SK-N-SH treated with all-trans-retinoic acid at 6 μM for 48 hours (cell line): ENCODE measurements around the gene REPS2.

Experiments used
- ATAC-seq: fragments of 200-7000 bp; cut with Tn5 transposase; 3 replicates; pipeline ENCODE4 v1.9.1; 2020; ENCODE audit warnings: mild to moderate bottlenecking, moderate library complexity
- ARNTL ChIP-seq: fragments of 450-650 bp; formaldehyde crosslinking; IDR thresholded peaks from 2 replicates; pipeline ENCODE4 v1.5.0; 2020; ENCODE audit warnings: low read depth, mild to moderate bottlenecking, moderate library complexity, borderline replicate concordance
- BACH2 ChIP-seq: fragments of 250-450 bp; sonication (Bioruptor Pico); IDR thresholded peaks from 2 replicates; pipeline ENCODE4 v1.9.0; 2021; ENCODE audit warnings: mild to moderate bottlenecking, borderline replicate concordance
- CSDC2 ChIP-seq: fragments of 250-450 bp; sonication (Bioruptor Pico); IDR thresholded peaks from 2 replicates; pipeline ENCODE4 v1.5.0; 2020; ENCODE audit warnings: mild to moderate bottlenecking, moderate library complexity
- GLIS3 ChIP-seq: fragments of 250-450 bp; sonication (Bioruptor Pico); IDR thresholded peaks from 2 replicates; pipeline ENCODE4 v1.5.0; 2020; ENCODE audit warnings: mild to moderate bottlenecking, moderate library complexity
- ISL1 ChIP-seq: fragments of 250-450 bp; sonication (Bioruptor Pico); IDR thresholded peaks from 2 replicates; pipeline ENCODE4 v2.1.2; 2022; ENCODE audit warnings: mild to moderate bottlenecking, moderate library complexity
- OSR1 ChIP-seq: fragments of 250-450 bp; sonication (Bioruptor Pico); IDR thresholded peaks from 2 replicates; pipeline ENCODE4 v1.8.0; 2022; ENCODE audit warnings: moderate library complexity, mild to moderate bottlenecking, inconsistent platforms
- PPARA ChIP-seq: fragments of 250-450 bp; sonication (Bioruptor Pico); IDR thresholded peaks from 2 replicates; pipeline ENCODE4 v1.5.0; 2020; ENCODE audit warnings: mild to moderate bottlenecking, borderline replicate concordance
- RARB ChIP-seq: fragments of 250-450 bp; sonication (Bioruptor Pico); IDR thresholded peaks from 2 replicates; pipeline ENCODE4 v1.8.0; 2021; ENCODE audit warnings: mild to moderate bottlenecking, moderate library complexity
- SNAI2 ChIP-seq: fragments of 250-450 bp; sonication (Bioruptor Pico); IDR thresholded peaks from 2 replicates; pipeline ENCODE4 v1.5.0; 2020; ENCODE audit warnings: mild to moderate bottlenecking, moderate library complexity
- TCF4 ChIP-seq: fragments of 250-450 bp; sonication (Bioruptor Pico); IDR thresholded peaks from 2 replicates; pipeline ENCODE4 v1.8.0; 2021; ENCODE audit warnings: mild to moderate bottlenecking, moderate library complexity, borderline replicate concordance
- TOX ChIP-seq: fragments of 250-450 bp; sonication (Bioruptor Pico); IDR thresholded peaks from 2 replicates; pipeline ENCODE4 v1.8.0; 2021; ENCODE audit warnings: mild to moderate bottlenecking, moderate library complexity, borderline replicate concordance
- ZC3H10 ChIP-seq: fragments of 250-450 bp; sonication (Bioruptor Pico); IDR thresholded peaks from 2 replicates; pipeline ENCODE4 v1.5.1; 2021; ENCODE audit warnings: mild to moderate bottlenecking, moderate library complexity
- ZFP3 ChIP-seq: fragments of 250-450 bp; sonication (Bioruptor Pico); IDR thresholded peaks from 2 replicates; pipeline ENCODE4 v1.5.0; 2020; ENCODE audit warnings: mild to moderate bottlenecking, moderate library complexity
- ZFP30 ChIP-seq: fragments of 450-650 bp; formaldehyde crosslinking; IDR thresholded peaks from 2 replicates; pipeline ENCODE4 v1.5.0; 2022; ENCODE audit warnings: mild to moderate bottlenecking, moderate library complexity
- ZNF565 ChIP-seq: fragments of 450-650 bp; formaldehyde crosslinking; conservative IDR thresholded peaks from 2 replicates; pipeline ENCODE4 v1.5.0; 2020; ENCODE audit warnings: low read depth, mild to moderate bottlenecking, moderate library complexity
- ZNF70 ChIP-seq: fragments of 450-650 bp; formaldehyde crosslinking; IDR thresholded peaks from 2 replicates; pipeline ENCODE4 v1.5.0; 2020; ENCODE audit warnings: mild to moderate bottlenecking, moderate library complexity
- ZNF8 ChIP-seq: fragments of 450-650 bp; formaldehyde crosslinking; IDR thresholded peaks from 2 replicates; pipeline ENCODE4 v1.5.0; 2020; ENCODE audit warnings: mild to moderate bottlenecking, moderate library complexity
- TF ChIP-seq, protein P1 (sequence below): fragments of 250-450 bp; sonication (Bioruptor Pico); IDR thresholded peaks from 2 replicates; pipeline ENCODE4 v1.8.0; 2020; ENCODE audit warnings: mild to moderate bottlenecking, moderate library complexity, borderline replicate concordance
- TF ChIP-seq, protein P2 (sequence below): fragments of 250-450 bp; sonication (Bioruptor Pico); IDR thresholded peaks from 2 replicates; pipeline ENCODE4 v1.5.0; 2020; ENCODE audit warnings: mild to moderate bottlenecking, moderate library complexity
- TF ChIP-seq, protein P3 (sequence below): fragments of 250-450 bp; sonication (Bioruptor Pico); IDR thresholded peaks from 2 replicates; pipeline ENCODE4 v1.8.0; 2021; ENCODE audit warnings: low read depth, mild to moderate bottlenecking, moderate library complexity, borderline replicate concordance
- TF ChIP-seq, protein P4 (sequence below): fragments of 250-450 bp; sonication (Bioruptor Pico); IDR thresholded peaks from 2 replicates; pipeline ENCODE4 v1.5.1; 2021; ENCODE audit warnings: mild to moderate bottlenecking, moderate library complexity
- TF ChIP-seq, protein P5 (sequence below): fragments of 250-450 bp; sonication (Bioruptor Pico); IDR thresholded peaks from 2 replicates; pipeline ENCODE4 v1.5.1; 2020; ENCODE audit warnings: low read depth, mild to moderate bottlenecking, moderate library complexity

Gene REPS2

DNA sequence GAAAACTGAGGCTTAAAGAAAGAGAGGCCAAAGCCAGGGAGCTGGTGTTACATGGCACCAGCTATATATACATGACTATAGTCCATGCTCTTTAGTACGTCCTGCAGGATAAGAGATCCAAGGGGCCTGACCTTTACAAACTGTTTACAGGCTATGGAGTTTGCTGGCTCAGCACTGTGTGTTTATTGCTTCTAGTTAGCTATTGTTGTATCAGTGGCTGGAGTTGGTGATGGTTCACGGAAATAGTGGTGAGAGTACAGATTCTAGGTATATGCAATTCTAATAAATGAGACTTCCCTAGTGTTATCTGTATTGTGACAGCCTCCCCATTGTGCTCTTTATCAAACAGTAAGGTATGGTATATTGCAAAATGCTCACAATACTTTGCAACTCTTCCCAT, 46.5 kb downstream of the REPS2 start:
- ATAC-seq = no peak
- no peak for TF ChIP-seq SNAI2 (CRISPR knock-in tag)
- TF ChIP-seq ZFP3 (CRISPR knock-in tag) = no peak
- no peak for TF ChIP-seq BACH2
- TF ChIP-seq TCF4 = no peak
- no peak for TF ChIP-seq TOX (CRISPR knock-in tag)
- no peak for TF ChIP-seq RARB (CRISPR knock-in tag)
- TF ChIP-seq, all 23 proteins: peak for 0

DNA sequence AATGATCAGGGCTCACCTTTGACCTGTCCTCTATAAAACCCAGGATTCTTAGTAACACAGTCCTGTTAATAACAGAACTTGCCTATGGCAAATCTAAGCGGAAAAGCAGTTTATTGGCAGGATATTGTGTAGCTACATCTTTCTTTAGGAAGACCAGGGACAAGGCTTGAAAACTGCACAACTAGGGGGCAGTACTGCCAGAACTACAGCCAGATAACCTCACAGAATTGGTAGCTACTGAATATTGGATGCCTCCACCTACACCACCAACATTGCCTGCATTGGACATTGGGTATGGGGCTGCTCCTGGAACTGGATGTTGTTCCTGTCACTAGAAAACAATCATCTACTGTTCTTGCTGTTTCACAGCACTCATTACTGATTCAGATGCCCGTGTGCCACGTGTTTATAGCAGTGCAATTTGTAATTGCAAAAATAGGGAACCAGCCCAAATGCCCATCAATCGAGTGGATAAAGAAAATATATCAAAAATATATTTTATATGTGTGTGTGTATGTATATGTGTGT, 47.4 kb downstream of the REPS2 start:
- TF ChIP-seq ZNF70 (CRISPR knock-in tag) (no peak), ZNF565 (CRISPR knock-in tag) (no peak), BACH2 (no peak), PPARA (CRISPR knock-in tag) (no peak), RARB (CRISPR knock-in tag) (no peak), GLIS3 (CRISPR knock-in tag) (no peak), ZC3H10 (CRISPR knock-in tag) (no peak), ZFP30 (CRISPR knock-in tag) (no peak), ZNF8 (CRISPR knock-in tag) (no peak), TOX (CRISPR knock-in tag) (no peak), ISL1 (CRISPR knock-in tag) (no peak), CSDC2 (CRISPR knock-in tag) (no peak), ZFP3 (CRISPR knock-in tag) (no peak), SNAI2 (CRISPR knock-in tag) (no peak), ARNTL (no peak), TCF4 (no peak)
- TF ChIP-seq, protein P1, sequence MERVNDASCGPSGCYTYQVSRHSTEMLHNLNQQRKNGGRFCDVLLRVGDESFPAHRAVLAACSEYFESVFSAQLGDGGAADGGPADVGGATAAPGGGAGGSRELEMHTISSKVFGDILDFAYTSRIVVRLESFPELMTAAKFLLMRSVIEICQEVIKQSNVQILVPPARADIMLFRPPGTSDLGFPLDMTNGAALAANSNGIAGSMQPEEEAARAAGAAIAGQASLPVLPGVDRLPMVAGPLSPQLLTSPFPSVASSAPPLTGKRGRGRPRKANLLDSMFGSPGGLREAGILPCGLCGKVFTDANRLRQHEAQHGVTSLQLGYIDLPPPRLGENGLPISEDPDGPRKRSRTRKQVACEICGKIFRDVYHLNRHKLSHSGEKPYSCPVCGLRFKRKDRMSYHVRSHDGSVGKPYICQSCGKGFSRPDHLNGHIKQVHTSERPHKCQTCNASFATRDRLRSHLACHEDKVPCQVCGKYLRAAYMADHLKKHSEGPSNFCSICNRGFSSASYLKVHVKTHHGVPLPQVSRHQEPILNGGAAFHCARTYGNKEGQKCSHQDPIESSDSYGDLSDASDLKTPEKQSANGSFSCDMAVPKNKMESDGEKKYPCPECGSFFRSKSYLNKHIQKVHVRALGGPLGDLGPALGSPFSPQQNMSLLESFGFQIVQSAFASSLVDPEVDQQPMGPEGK (CRISPR knock-in tag) = no peak
- TF ChIP-seq, protein P2, sequence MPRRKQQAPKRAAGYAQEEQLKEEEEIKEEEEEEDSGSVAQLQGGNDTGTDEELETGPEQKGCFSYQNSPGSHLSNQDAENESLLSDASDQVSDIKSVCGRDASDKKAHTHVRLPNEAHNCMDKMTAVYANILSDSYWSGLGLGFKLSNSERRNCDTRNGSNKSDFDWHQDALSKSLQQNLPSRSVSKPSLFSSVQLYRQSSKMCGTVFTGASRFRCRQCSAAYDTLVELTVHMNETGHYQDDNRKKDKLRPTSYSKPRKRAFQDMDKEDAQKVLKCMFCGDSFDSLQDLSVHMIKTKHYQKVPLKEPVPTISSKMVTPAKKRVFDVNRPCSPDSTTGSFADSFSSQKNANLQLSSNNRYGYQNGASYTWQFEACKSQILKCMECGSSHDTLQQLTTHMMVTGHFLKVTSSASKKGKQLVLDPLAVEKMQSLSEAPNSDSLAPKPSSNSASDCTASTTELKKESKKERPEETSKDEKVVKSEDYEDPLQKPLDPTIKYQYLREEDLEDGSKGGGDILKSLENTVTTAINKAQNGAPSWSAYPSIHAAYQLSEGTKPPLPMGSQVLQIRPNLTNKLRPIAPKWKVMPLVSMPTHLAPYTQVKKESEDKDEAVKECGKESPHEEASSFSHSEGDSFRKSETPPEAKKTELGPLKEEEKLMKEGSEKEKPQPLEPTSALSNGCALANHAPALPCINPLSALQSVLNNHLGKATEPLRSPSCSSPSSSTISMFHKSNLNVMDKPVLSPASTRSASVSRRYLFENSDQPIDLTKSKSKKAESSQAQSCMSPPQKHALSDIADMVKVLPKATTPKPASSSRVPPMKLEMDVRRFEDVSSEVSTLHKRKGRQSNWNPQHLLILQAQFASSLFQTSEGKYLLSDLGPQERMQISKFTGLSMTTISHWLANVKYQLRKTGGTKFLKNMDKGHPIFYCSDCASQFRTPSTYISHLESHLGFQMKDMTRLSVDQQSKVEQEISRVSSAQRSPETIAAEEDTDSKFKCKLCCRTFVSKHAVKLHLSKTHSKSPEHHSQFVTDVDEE (CRISPR knock-in tag) = no peak
- ATAC-seq = peak; percentile 52; the same call in 1 of the 3 replicates

DNA sequence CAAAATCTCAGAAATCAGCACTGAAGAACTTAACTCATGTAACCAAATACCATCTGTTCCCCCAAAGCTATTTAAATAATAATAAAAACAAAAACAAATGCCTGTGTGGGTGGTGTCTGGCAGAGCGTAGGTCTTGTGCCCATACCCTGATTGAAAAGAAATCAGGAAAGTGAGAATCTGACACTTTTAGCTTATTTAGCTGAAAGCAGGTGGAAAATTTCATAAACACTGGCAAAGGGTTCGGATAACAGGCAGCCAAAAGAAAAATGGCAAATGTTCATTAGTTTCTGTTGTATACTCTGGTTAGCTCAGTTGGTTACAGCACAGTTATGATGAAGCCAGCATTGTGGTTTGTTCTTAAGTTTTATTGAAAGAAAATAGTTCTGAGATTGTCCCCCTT, 48.3 kb downstream of the REPS2 start:
- ATAC-seq = no peak
- TF ChIP-seq, protein P2 (CRISPR knock-in tag) = no peak
- TF ChIP-seq TCF4 = no peak
- TF ChIP-seq ARNTL = no peak
- no peak for TF ChIP-seq ZC3H10 (CRISPR knock-in tag)
- no peak for TF ChIP-seq ZNF565 (CRISPR knock-in tag)
- TF ChIP-seq ISL1 (CRISPR knock-in tag) = no peak
- no peak for TF ChIP-seq PPARA (CRISPR knock-in tag)
- no peak for TF ChIP-seq RARB (CRISPR knock-in tag)
- TF ChIP-seq, protein P3, sequence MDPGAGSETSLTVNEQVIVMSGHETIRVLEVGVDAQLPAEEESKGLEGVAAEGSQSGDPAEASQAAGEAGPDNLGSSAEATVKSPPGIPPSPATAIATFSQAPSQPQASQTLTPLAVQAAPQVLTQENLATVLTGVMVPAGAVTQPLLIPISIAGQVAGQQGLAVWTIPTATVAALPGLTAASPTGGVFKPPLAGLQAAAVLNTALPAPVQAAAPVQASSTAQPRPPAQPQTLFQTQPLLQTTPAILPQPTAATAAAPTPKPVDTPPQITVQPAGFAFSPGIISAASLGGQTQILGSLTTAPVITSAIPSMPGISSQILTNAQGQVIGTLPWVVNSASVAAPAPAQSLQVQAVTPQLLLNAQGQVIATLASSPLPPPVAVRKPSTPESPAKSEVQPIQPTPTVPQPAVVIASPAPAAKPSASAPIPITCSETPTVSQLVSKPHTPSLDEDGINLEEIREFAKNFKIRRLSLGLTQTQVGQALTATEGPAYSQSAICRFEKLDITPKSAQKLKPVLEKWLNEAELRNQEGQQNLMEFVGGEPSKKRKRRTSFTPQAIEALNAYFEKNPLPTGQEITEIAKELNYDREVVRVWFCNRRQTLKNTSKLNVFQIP (CRISPR knock-in tag) = no peak
- TF ChIP-seq, protein P4, sequence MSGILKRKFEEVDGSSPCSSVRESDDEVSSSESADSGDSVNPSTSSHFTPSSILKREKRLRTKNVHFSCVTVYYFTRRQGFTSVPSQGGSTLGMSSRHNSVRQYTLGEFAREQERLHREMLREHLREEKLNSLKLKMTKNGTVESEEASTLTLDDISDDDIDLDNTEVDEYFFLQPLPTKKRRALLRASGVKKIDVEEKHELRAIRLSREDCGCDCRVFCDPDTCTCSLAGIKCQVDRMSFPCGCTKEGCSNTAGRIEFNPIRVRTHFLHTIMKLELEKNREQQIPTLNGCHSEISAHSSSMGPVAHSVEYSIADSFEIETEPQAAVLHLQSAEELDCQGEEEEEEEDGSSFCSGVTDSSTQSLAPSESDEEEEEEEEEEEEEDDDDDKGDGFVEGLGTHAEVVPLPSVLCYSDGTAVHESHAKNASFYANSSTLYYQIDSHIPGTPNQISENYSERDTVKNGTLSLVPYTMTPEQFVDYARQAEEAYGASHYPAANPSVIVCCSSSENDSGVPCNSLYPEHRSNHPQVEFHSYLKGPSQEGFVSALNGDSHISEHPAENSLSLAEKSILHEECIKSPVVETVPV (CRISPR knock-in tag) = no peak
- TF ChIP-seq BACH2 = no peak
- no peak for TF ChIP-seq OSR1 (CRISPR knock-in tag)
- TF ChIP-seq, protein P5, sequence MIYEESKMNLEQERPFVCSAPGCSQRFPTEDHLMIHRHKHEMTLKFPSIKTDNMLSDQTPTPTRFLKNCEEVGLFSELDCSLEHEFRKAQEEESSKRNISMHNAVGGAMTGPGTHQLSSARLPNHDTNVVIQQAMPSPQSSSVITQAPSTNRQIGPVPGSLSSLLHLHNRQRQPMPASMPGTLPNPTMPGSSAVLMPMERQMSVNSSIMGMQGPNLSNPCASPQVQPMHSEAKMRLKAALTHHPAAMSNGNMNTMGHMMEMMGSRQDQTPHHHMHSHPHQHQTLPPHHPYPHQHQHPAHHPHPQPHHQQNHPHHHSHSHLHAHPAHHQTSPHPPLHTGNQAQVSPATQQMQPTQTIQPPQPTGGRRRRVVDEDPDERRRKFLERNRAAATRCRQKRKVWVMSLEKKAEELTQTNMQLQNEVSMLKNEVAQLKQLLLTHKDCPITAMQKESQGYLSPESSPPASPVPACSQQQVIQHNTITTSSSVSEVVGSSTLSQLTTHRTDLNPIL (CRISPR knock-in tag) = no peak
- TF ChIP-seq SNAI2 (CRISPR knock-in tag) = no peak
- TF ChIP-seq ZFP3 (CRISPR knock-in tag) = no peak
- no peak for TF ChIP-seq ZFP30 (CRISPR knock-in tag)
- TF ChIP-seq CSDC2 (CRISPR knock-in tag) = no peak
- TF ChIP-seq ZNF8 (CRISPR knock-in tag) = no peak
- TF ChIP-seq TOX (CRISPR knock-in tag) = no peak
- no peak for TF ChIP-seq GLIS3 (CRISPR knock-in tag)
